Stimulated activated CD8-positive, alpha-beta memory T cell treated with anti-CD3 and anti-CD28 coated beads, Interleukin-12 subunit alpha, Interleukin-12 subunit beta, amount 100 ng/mL, for 1 hour (primary cell): ENCODE measurements around the gene BMP8B.
"Not testable (repeated sequence)": the region's sequence is repeated elsewhere in the genome, so short reads cannot be mapped to it uniquely, and the experiment has no call there.

Experiments used
- DNase-seq: peaks from one replicate; pipeline ENCODE4 v3.0.0-alpha.2; 2020; ENCODE audit warnings: low read depth

Gene BMP8B

DNA sequence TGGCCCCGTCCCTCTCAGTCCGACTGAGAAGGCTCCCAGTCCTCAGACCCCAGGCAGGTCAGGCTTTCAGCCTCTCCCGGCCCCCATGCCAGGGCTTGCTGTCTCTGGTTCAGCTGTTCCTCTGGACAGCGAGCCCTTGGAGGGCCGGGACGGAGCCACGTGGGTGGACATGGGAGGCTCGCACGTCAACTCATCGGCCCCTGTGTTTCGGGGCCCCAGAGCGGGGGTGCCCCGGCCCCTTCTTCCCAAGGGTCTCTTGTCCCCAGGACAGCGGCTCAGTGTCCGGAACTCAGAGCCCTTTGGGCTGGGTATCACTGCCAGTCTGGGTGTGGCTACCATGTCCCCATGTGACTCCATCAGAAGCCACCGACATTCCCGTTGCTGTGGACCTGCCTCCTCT, 10.8 kb downstream of the BMP8B start:
- not testable (repeated sequence) for DNase-seq

DNA sequence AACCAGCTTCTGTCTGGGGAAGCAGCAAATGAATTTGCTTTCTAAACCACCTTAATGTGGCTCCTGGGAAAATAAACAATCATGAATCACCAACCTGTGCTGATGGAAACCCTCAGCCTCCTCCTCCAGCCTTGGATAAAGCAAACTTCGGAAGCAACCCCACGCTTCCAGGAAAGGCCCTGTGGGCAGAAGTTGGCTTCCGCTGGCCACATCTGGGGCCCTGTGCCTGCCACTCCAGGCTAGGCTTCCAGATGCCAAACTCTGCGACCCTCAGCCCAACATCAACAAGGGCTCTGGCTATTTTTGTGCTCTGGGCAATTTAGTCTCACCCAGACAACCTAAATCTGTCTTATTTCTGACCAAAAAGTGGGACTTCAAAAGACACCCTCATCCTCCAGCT, 11.4 kb downstream of the BMP8B start:
- DNase-seq = no peak

- DNase-seq = no peak
Observed at GRCh38 chr1:39776886-39777285, 11.8 kb downstream of the BMP8B start.

GRCh38 chr1:39776400-39776713, 12.3 kb downstream of the BMP8B start:
- DNase-seq = no peak

GRCh38 chr1:39775676-39776399, 12.8 kb downstream of the BMP8B start:
- DNase-seq = not testable (repeated sequence)

- not testable (repeated sequence) for DNase-seq
Observed at GRCh38 chr1:39775141-39775540, 13.5 kb downstream of the BMP8B start.

DNA sequence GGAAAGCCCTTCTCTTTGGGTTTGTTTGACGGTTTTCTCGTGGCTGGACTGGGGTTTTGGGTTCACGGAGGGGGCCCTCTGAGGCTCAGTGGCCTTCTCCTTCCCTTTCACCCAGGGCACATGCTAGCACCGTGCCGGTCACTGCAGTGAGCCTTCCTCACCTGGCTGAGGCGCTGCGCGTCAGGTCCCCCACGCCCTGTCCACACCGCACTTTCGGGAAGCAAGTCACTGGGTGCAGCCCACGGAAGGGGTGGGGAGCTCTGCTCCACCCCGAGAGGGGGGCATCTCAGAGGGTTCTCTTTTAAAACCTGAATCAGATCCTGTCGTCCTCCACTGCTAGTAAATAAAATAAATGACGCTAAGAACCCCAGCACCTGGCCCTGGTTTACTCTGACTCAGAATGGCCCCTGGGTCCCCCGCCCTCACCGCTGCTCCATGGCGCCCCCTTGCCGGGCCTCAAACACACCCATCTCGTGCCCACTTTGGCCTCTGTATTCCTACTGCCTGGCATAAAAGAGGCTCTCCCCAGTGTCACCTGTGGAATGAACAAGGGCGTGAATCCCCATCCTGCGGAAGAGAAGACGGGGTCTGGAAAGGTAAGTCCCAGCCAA, 15.2 kb downstream of the BMP8B start:
- DNase-seq = not testable (repeated sequence)

GRCh38 chr1:39771022-39771532, 17.6 kb downstream of the BMP8B start, which contains the start of gene OXCT2:
Gene OXCT2, minus strand, starts transcription at chr1:39771348. Its CDS starts 93 bp downstream, at chr1:39771255.
- DNase-seq = not testable (repeated sequence)

DNA sequence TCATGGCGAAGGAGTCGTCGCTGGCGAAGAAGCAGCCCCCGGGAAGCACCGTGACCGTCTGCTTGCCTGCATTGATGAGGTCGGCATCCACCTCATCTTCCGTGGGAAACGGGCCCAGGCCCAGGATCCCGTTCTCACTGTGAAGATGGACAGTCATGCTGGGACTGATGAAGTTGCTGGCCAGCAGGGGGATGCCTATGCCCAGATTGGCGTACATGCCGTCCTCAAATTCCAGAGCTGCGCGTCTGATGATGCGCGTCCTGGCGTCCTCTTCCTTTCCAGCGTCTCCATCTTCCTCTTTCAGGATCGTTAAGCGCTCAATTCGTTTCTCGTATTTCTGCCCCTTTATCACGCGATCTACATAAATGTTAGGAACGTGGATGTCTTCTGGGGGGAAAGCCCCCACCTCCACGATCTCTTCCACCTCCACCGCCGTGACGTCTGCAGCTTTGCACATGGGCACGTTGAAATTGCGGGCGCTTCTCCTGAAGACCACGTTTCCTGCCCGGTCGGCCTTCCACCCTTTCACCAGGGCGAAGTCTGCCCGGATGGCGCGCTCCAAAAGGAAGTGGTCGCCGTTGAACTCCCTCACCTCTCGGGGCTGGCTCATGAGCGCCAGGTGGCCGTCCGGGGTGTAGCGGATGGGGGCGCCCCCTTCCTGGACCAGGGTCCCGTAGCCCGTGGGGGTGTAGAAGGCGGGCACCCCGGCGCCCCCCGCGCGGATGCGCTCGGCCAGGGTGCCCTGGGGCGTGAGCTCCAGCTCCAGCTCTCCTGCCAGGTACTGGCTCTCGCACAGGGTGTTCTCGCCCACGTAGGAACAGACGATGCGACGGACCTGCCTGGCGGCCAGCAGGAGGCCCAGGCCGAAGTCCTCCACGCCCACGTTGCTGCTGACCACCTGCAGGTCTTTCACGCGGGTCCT, 18.3 kb downstream of the BMP8B start:
- DNase-seq = not testable (repeated sequence)

DNA sequence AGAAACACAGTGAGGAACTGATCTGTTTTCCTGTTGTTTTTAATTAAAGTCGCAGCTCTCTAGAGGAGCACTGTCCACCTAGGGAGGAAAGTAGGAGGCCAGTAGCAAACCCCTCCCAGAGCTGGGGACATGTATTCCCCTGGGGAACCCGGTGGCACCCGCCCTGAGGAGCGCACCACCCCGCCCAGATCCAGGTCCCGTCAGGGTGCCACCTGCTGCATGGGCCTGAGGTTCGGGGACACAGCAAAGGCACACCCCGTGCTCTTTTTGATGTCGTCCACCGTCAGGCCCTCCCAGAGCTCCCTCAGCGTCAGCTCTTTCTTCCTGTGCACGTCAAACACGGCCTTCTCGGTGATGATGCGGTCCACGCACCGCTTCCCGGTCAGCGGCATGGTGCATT, 19.2 kb downstream of the BMP8B start:
- DNase-seq = not testable (repeated sequence)

- not testable (repeated sequence) for DNase-seq
Observed at GRCh38 chr1:39766466-39766865, 22.2 kb downstream of the BMP8B start.

GRCh38 chr1:39764512-39764911, 24.2 kb downstream of the BMP8B start:
- DNase-seq = not testable (repeated sequence)

- DNase-seq = not testable (repeated sequence)
Observed at GRCh38 chr1:39763619-39764374, 24.9 kb downstream of the BMP8B start.

GRCh38 chr1:39762550-39763540, 25.8 kb downstream of the BMP8B start:
- no peak for DNase-seq

- no peak for DNase-seq
Observed at GRCh38 chr1:39761557-39762260, 27.0 kb downstream of the BMP8B start.

- DNase-seq = no peak
Observed at GRCh38 chr1:39761016-39761415, 27.6 kb downstream of the BMP8B start.

GRCh38 chr1:39760074-39761008, 28.3 kb downstream of the BMP8B start:
- DNase-seq = no peak

DNA sequence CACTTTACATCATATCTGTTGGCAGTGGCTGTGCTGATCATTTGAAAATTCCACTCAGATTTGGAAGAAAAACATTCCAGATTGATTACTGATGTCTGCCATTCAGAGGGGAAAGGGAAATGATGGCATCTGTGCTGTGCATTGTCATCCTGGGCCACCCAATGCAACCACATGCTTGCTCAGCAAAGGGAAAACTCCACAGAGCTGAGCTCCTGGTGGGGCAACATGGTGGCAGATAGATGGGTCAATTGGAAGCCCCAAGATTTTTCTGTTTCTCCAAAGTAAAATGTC, 29.3 kb downstream of the BMP8B start:
- DNase-seq = no peak
